CD4-positive, alpha-beta T cell treated with Interleukin-12 subunit alpha and Interleukin-12 subunit beta, for 1 hour (primary cell): Measurements from ENCODE around the gene ERRFI1.

ENCODE experiments used
- DNase-seq: peaks from one replicate; pipeline ENCODE4 v3.0.0-alpha.2; 2020

ERRFI1 gene

GRCh38 chr1:8042134-8042533, 16.0 kb upstream of the ERRFI1 start:
- no peak for DNase-seq

GRCh38 chr1:8040586-8040985, 14.5 kb upstream of the ERRFI1 start:
- DNase-seq, result no peak

- DNase-seq, result no peak
Measured at GRCh38 chr1:8039071-8039470, 13.0 kb upstream of the ERRFI1 start.

GRCh38 chr1:8035289-8035688, 9.2 kb upstream of the ERRFI1 start:
- no peak for DNase-seq

GRCh38 chr1:8033322-8033721, 7.2 kb upstream of the ERRFI1 start:
- no peak for DNase-seq

- DNase-seq, result no peak
Measured at GRCh38 chr1:8032366-8032910, 6.3 kb upstream of the ERRFI1 start.

- DNase-seq, result peak; percentile 61
Measured at GRCh38 chr1:8031176-8031785, 5.2 kb upstream of the ERRFI1 start.

GRCh38 chr1:8028571-8028910, 2.4 kb upstream of the ERRFI1 start:
- no peak for DNase-seq

GRCh38 chr1:8027748-8028570, 1.9 kb upstream of the ERRFI1 start:
- DNase-seq, result no peak

- DNase-seq, result no peak
Measured at GRCh38 chr1:8026976-8027747, 1.1 kb upstream of the ERRFI1 start.

- no peak for DNase-seq
Measured at GRCh38 chr1:8025671-8026144, 401 bp downstream of the ERRFI1 start.

GRCh38 chr1:8025061-8025670, 943 bp downstream of the ERRFI1 start:
- DNase-seq, result no peak

GRCh38 chr1:8024329-8024728, 1.8 kb downstream of the ERRFI1 start:
- no peak for DNase-seq

GRCh38 chr1:8023995-8024313, 2.2 kb downstream of the ERRFI1 start:
- DNase-seq, result no peak

GRCh38 chr1:8023287-8023994, 2.7 kb downstream of the ERRFI1 start:
- DNase-seq, result no peak

- DNase-seq, result no peak
Measured at GRCh38 chr1:8022395-8023286, 3.5 kb downstream of the ERRFI1 start.

- no peak for DNase-seq
Measured at GRCh38 chr1:8021676-8022266, 4.3 kb downstream of the ERRFI1 start.

GRCh38 chr1:8020032-8020431, 6.1 kb downstream of the ERRFI1 start:
- DNase-seq, result no peak

GRCh38 chr1:8019229-8019620, 6.9 kb downstream of the ERRFI1 start:
- no peak for DNase-seq

- DNase-seq, result no peak
Measured at GRCh38 chr1:8018492-8019228, 7.4 kb downstream of the ERRFI1 start.
